Adrenal gland (tissue), 12 donors: Measurements from ENCODE around the gene MAPK12. TPM values are rescaled to one million over a fixed set of nuclear protein-coding genes. Genes with fewer than 3 reads are reported as not detected.

Experiments used
- DNase-seq, 7 donors: peaks; one replicate each; pipeline ENCODE4 v3.0.0-alpha.2; 2019 to 2020
- H3K27ac ChIP-seq, 5 donors: fragments of 200-600 bp; sonication (generic) in 4 of 5; 1 replicate in 3 of 5; 2 replicates in 2 of 5; pipeline versions ENCODE4 v1.5.1 to v1.8.0; 2016 to 2020; ENCODE audit warnings: mild to moderate bottlenecking in 1 of 5
- H3K27me3 ChIP-seq: fragments of 200-600 bp; 2 replicates; pipeline ENCODE4 v1.8.0; 2021
- H3K36me3 ChIP-seq, 2 donors: fragments of 200-600 bp; replicated peaks in 1 of 2; 1 replicate in 1 of 2; 2 replicates in 1 of 2; pipeline versions ENCODE4 v1.5.1 to v1.8.0; 2018 to 2022
- H3K4me1 ChIP-seq, 2 donors: fragments of 200-600 bp; replicated peaks in 1 of 2; 1 replicate in 1 of 2; 2 replicates in 1 of 2; pipeline versions ENCODE4 v1.5.1 to v1.8.0; 2018 to 2021
- H3K4me3 ChIP-seq, 4 donors: fragments of 200-600 bp; sonication (generic) in 3 of 4; one replicate each; pipeline ENCODE4 v1.5.1; 2016 to 2018
- H3K9me3 ChIP-seq, 3 donors: fragments of 200-600 bp; sonication (generic) in 1 of 3; replicated peaks in 1 of 3; 1 replicate in 2 of 3; 2 replicates in 1 of 3; pipeline versions ENCODE4 v1.5.1 to v1.8.0; 2016 to 2021
- CTCF ChIP-seq, 6 experiments: fragments of 450-650 bp in 4 of 6; fragments of 200-600 bp in 2 of 6; sonication (generic) in 1 of 6; IDR thresholded peaks; 1 replicate in 5 of 6; 2 replicates in 1 of 6; pipeline versions ENCODE4 v1.5.1 to v1.8.0; 2016 to 2021; ENCODE audit warnings: antibody characterized with exemption in 6 of 6, mild to moderate bottlenecking in 2 of 6, moderate library complexity in 1 of 6
- POLR2A ChIP-seq, 2 donors: fragments of 450-650 bp; IDR thresholded peaks; one replicate each; pipeline ENCODE4 v1.6.1; 2017; ENCODE audit warnings: antibody characterized with exemption in 2 of 2, mild to moderate bottlenecking in 2 of 2, moderate library complexity in 1 of 2
- WGBS, 4 donors: extraction: QIAGEN DNeasy Blood & Tissue Kit in 2 of 4; methylation state at CpG; one replicate each; pipeline versions ENCODE4 v1.1.5 to v1.1.7; 2013 to 2017; 5-methylcytosine and 5-hydroxymethylcytosine counted together
- intact Hi-C, 2 donors: fragments of 100-400 bp; cut with DNase I; formaldehyde crosslinking; loops; one replicate each; pipeline versions ENCODE4 v1.14.1 to v1.15.0; 2022 to 2023
- polyA plus RNA-seq, 3 donors: library from polyadenylated mRNA; stranded (reverse); fragments of 200-250 nt in 2 of 3; fragments of 350-450 nt in 1 of 3; fragmentation: Illumina TruSeq in 1 of 3; extraction: RNeasy Lipid Tissue Mini Kit (QIAGEN cat#74804) in 1 of 3; gene quantifications; one replicate each; pipeline ENCODE4 v1.2.3, GENCODE V29; 2013 to 2014
- total RNA-seq, 9 donors: library from RNA; depleted of rRNA in 4 of 9; stranded (reverse); fragments of >200 nt in 4 of 9; fragments of 120-200 nt in 1 of 9; fragmentation: NEBNext Ultra II Directional in 1 of 9; extraction: Animal tissue kit (Norgen Biotek cat#: 25700) in 1 of 9; gene quantifications; one replicate each; pipeline versions ENCODE4 v1.1.0 to v1.2.4, GENCODE V29; 2013 to 2023
- donor health status: healthy with polysubstance abuse.
- donor health status: Bipolar disorder and iron deficiency.
- donor health status: DM: yes; HTN: yes; CAD: no.
- donor health status: DM: no; HTN: no; CAD: no.
- donor health status: DM: no; HTN: no; CAD: no.
- donor health status: DM: yes; HTN: yes; CAD: no.

The MAPK12 gene
- total and polyA plus RNA-seq, 12 donors: 1.7 to 17.1 (median 5.4) TPM

- 12 to 20% (median 17%) methylated on average over 25 to 27 of the region's 27 CpGs for WGBS, 4 donors
- H3K27me3 ChIP-seq: no peaks in the 10 kb centered on the region
- intact Hi-C loops: no loop called here
- H3K4me1 ChIP-seq: peaks cover 35 to 44% of the 10 kb centered on the region in 2 donors
- DNase-seq: no peak
- TF ChIP-seq CTCF (IDR thresholded peaks at IDR 0.05) (no peak), POLR2A (IDR thresholded peaks at IDR 0.05) (no peak)
- no peaks in the 10 kb centered on the region for H3K9me3 ChIP-seq
- H3K27ac ChIP-seq: peak overlapping the region in 4 of 5 donors; percentile 87 to 96 (median 92)
- peak overlapping the region; percentile 63 to 95 (median 93) for H3K4me3 ChIP-seq
- H3K36me3 ChIP-seq: peaks cover 0 to 16% of the 10 kb centered on the region in 2 donors
Observed at GRCh38 chr22:50243685-50244419, 17.6 kb downstream of the MAPK12 start.

GRCh38 chr22:50242406-50242949 is 19.0 kb downstream of the MAPK12 start:
- Histone ChIP-seq H3K9me3 (no peaks in the 10 kb centered on the region), H3K36me3 (peaks cover 0 to 20% of the 10 kb centered on the region in 2 donors), H3K4me3 (peak overlapping the region in 1 of 4 donors; percentile 24), H3K27ac (no peak overlapping the region), H3K27me3 (no peaks in the 10 kb centered on the region), H3K4me1 (peaks cover 35 to 44% of the 10 kb centered on the region in 2 donors)
- TF ChIP-seq CTCF (IDR thresholded peaks at IDR 0.05) (no peak), POLR2A (IDR thresholded peaks at IDR 0.05) (no peak)
- intact Hi-C loops: no loop called here
- WGBS, 4 donors: 61 to 67% (median 65%) methylated on average over 13 to 14 of the region's 14 CpGs
- DNase-seq: no peak

GRCh38 chr22:50238755-50239154 is 22.7 kb downstream of the MAPK12 start:
- H3K27ac ChIP-seq: no peak overlapping the region
- 77 to 85% (median 84%) methylated on average over 7 to 9 of the region's 9 CpGs for WGBS, 4 donors
- intact Hi-C loops: no loop called here
- H3K9me3 ChIP-seq: no peaks in the 10 kb centered on the region
- H3K27me3 ChIP-seq: no peaks in the 10 kb centered on the region
- TF ChIP-seq CTCF (IDR thresholded peaks at IDR 0.05) (no peak), POLR2A (IDR thresholded peaks at IDR 0.05) (no peak)
- peaks cover 23 to 30% of the 10 kb centered on the region in 2 donors for H3K4me1 ChIP-seq
- H3K36me3 ChIP-seq: peaks cover 0 to 16% of the 10 kb centered on the region in 2 donors
- no peak overlapping the region for H3K4me3 ChIP-seq
- no peak for DNase-seq

- TF ChIP-seq CTCF (IDR thresholded peaks at IDR 0.05) (peak in 2 of 6 experiments; percentile 13 to 29), POLR2A (IDR thresholded peaks at IDR 0.05) (no peak)
- DNase-seq: no peak
- intact Hi-C loops: no loop called here
- H3K36me3 ChIP-seq: peaks cover 0 to 29% of the 10 kb centered on the region in 2 donors
- H3K27me3 ChIP-seq: no peaks in the 10 kb centered on the region
- no peaks in the 10 kb centered on the region for H3K9me3 ChIP-seq
- no peak overlapping the region for H3K27ac ChIP-seq
- WGBS, 4 donors: 69 to 91% (median 77%) methylated on average over 5 to 11 of the region's 11 CpGs
- no peak overlapping the region for H3K4me3 ChIP-seq
- H3K4me1 ChIP-seq: peaks cover 8 to 11% of the 10 kb centered on the region in 2 donors
Observed at GRCh38 chr22:50236731-50237409, 24.6 kb downstream of the MAPK12 start.
